ENCODE results near the gene MRPS11.

MRPS11 gene

GRCh38 chr15:88428053-88428452 is 39.5 kb upstream of the MRPS11 start:
- no peak for TF ChIP-seq TAF1 (IDR thresholded peaks at IDR 0.05; ENCODE audit: borderline replicate concordance, insufficient read depth, low read length)
- no peak for TF ChIP-seq REST (IDR thresholded peaks at IDR 0.05; ENCODE audit: insufficient read depth in 1 of 2, low read depth in 2 of 2, low read length in 2 of 2)
- TF ChIP-seq FOXP2 (optimal IDR thresholded peaks at IDR 0.05; ENCODE audit: borderline replicate concordance, extremely low read depth, extremely low read length, insufficient read depth): no peak
- TF ChIP-seq SIN3A (IDR thresholded peaks at IDR 0.05; ENCODE audit: borderline replicate concordance, insufficient read depth, low read length): no peak
- TF ChIP-seq POLR2AphosphoS5 (IDR thresholded peaks at IDR 0.05; ENCODE audit: low read depth, low read length): no peak

DNA sequence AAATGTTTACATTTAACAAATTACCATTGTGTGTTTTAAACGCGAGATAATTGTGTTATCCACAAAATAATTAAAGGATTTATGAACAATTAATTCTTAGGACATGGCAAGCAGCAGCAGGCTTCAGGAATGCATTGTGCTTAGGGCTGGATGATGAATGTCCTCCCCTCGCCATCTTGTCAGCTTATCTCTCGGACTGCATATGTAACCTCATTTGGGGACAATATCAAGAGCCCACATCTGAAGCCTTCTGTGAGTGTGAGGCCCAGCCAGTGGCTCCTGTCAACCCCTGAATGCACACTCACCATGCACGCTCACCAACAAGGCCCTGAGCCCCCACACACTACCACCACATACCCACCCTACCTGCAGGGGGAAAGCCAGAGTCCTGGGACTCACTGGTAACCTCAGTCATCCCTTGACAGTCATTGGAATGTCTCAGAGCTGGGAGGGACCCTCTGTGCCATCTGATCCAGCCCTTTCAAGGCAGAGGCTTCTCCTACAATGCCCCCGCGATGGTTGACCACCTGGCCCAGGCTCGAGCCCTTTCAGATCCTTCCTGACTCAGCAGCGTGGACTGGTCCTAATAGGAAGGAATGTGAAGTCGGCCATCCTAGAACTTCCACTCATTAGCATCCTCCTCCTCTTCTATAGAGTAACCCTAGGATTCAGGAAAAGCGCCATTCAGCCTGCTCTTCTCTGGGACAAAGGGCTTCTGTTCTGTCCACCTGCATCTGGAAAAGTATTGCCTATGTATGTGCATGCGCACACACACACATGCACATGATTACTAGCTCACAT is 38.5 kb upstream of the MRPS11 start:
- TF ChIP-seq POLR2AphosphoS5 (IDR thresholded peaks at IDR 0.05; ENCODE audit: low read depth, low read length): no peak
- no peak for TF ChIP-seq TAF1 (IDR thresholded peaks at IDR 0.05; ENCODE audit: borderline replicate concordance, insufficient read depth, low read length)
- TF ChIP-seq REST (IDR thresholded peaks at IDR 0.05; ENCODE audit: insufficient read depth in 1 of 2, low read depth in 2 of 2, low read length in 2 of 2): no peak
- no peak for TF ChIP-seq FOXP2 (optimal IDR thresholded peaks at IDR 0.05; ENCODE audit: borderline replicate concordance, extremely low read depth, extremely low read length, insufficient read depth)
- no peak for TF ChIP-seq SIN3A (IDR thresholded peaks at IDR 0.05; ENCODE audit: borderline replicate concordance, insufficient read depth, low read length)

GRCh38 chr15:88430051-88430450 is 37.5 kb upstream of the MRPS11 start:
- no peak for TF ChIP-seq TAF1 (IDR thresholded peaks at IDR 0.05; ENCODE audit: borderline replicate concordance, insufficient read depth, low read length)
- TF ChIP-seq SIN3A (IDR thresholded peaks at IDR 0.05; ENCODE audit: borderline replicate concordance, insufficient read depth, low read length): no peak
- TF ChIP-seq POLR2AphosphoS5 (IDR thresholded peaks at IDR 0.05; ENCODE audit: low read depth, low read length): no peak
- no peak for TF ChIP-seq REST (IDR thresholded peaks at IDR 0.05; ENCODE audit: insufficient read depth in 1 of 2, low read depth in 2 of 2, low read length in 2 of 2)
- no peak for TF ChIP-seq FOXP2 (optimal IDR thresholded peaks at IDR 0.05; ENCODE audit: borderline replicate concordance, extremely low read depth, extremely low read length, insufficient read depth)

DNA sequence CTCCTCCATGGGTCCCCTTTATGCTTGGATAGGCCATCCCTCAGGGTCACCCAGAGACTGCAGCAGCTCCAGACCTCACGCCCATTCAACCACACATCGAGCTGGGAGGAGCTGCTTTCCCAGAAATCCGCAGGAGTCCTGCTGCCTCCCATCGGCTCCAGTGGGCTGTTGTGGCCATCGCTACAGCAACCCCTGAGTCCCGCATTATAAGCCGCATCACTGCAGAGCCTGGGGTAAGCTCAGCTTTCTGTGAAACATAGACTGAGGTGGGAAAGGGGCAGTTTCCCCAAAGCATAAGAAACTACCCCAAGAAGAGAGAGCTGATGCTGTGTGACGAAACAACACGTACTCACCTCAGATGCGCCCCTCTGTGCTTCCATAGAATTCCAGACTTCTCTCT is 36.1 kb upstream of the MRPS11 start:
- TF ChIP-seq TAF1 (IDR thresholded peaks at IDR 0.05; ENCODE audit: borderline replicate concordance, insufficient read depth, low read length) (no peak), REST (IDR thresholded peaks at IDR 0.05; ENCODE audit: insufficient read depth in 1 of 2, low read depth in 2 of 2, low read length in 2 of 2) (no peak), POLR2AphosphoS5 (IDR thresholded peaks at IDR 0.05; ENCODE audit: low read depth, low read length) (no peak), FOXP2 (optimal IDR thresholded peaks at IDR 0.05; ENCODE audit: borderline replicate concordance, extremely low read depth, extremely low read length, insufficient read depth) (no peak), SIN3A (IDR thresholded peaks at IDR 0.05; ENCODE audit: borderline replicate concordance, insufficient read depth, low read length) (no peak)
